ENCODE results near the gene SYT8.
A peak's percentile ranks its signal among the peaks of the same experiment; 100 is the strongest.
"Not testable (repeated sequence)": the region's sequence is repeated elsewhere in the genome, so short reads cannot be mapped to it uniquely, and the experiment has no call there.

Gene SYT8

GRCh38 chr11:1834779-1835670 lies at the start of gene SYT8:
TSS of gene SYT8 (plus strand) at chr11:1834990. CDS start at chr11:1835106, 116 bp downstream.
- no peak for DNase-seq
- intact Hi-C loops (cut with DNase I), result loop anchor here (2.0 to 5.0 kb wide), 2 partner anchors 144 to 183 kb away; no protein-coding TSS in a partner anchor

- intact Hi-C loops (cut with DNase I), result no loop called here
Observed at GRCh38 chr11:1785749-1786413, 48.9 kb upstream of the SYT8 start.

GRCh38 chr11:1786466-1786865 lies 48.3 kb upstream of the SYT8 start:
- intact Hi-C loops (cut with DNase I), result no loop called here
- no peak for DNase-seq

More at GRCh38 chr11:1785749-1786413, 48.9 kb upstream of the SYT8 start:
- peak in 1 of 42 donors; percentile 28 for DNase-seq

GRCh38 chr11:1791912-1792311 lies 42.9 kb upstream of the SYT8 start:
- intact Hi-C loops (cut with DNase I), result no loop called here
- DNase-seq, result no peak

GRCh38 chr11:1792461-1792860 lies 42.3 kb upstream of the SYT8 start:
- intact Hi-C loops (cut with DNase I), result no loop called here
- no peak for DNase-seq

- no peak for DNase-seq
- intact Hi-C loops (cut with DNase I), result no loop called here
Observed at GRCh38 chr11:1793081-1793480, 41.7 kb upstream of the SYT8 start.

- intact Hi-C loops (cut with DNase I), result no loop called here
- no peak for DNase-seq
Observed at GRCh38 chr11:1796413-1797011, 38.3 kb upstream of the SYT8 start.

- DNase-seq, result no peak
- intact Hi-C loops (cut with DNase I), result no loop called here
Observed at GRCh38 chr11:1797391-1798125, 37.2 kb upstream of the SYT8 start.

- DNase-seq, result no peak
- intact Hi-C loops (cut with DNase I), result no loop called here
Observed at GRCh38 chr11:1803246-1803645, 31.5 kb upstream of the SYT8 start.

GRCh38 chr11:1803835-1804519 lies 30.8 kb upstream of the SYT8 start:
- DNase-seq; intact Hi-C loops (cut with DNase I): not testable (repeated sequence)

- DNase-seq, result no peak
Observed at GRCh38 chr11:1805525-1805924, 29.3 kb upstream of the SYT8 start.

GRCh38 chr11:1807264-1807995 lies 27.4 kb upstream of the SYT8 start:
- DNase-seq, result no peak
- intact Hi-C loops (cut with DNase I), result no loop called here

More at GRCh38 chr11:1805525-1805924, 29.3 kb upstream of the SYT8 start:
- intact Hi-C loops (cut with DNase I), result no loop called here

GRCh38 chr11:1810761-1811160 lies 24.0 kb upstream of the SYT8 start:
- intact Hi-C loops (cut with DNase I), result no loop called here
- no peak for DNase-seq

- no peak for DNase-seq
- intact Hi-C loops (cut with DNase I), result no loop called here
Observed at GRCh38 chr11:1812274-1812673, 22.5 kb upstream of the SYT8 start.

GRCh38 chr11:1812801-1813200 lies 22.0 kb upstream of the SYT8 start:
- no peak for DNase-seq
- intact Hi-C loops (cut with DNase I), result no loop called here

- DNase-seq; intact Hi-C loops (cut with DNase I): not testable (repeated sequence)
Observed at GRCh38 chr11:1813356-1813755, 21.4 kb upstream of the SYT8 start.

GRCh38 chr11:1814691-1815090 lies 20.1 kb upstream of the SYT8 start:
- intact Hi-C loops (cut with DNase I), result no loop called here
- peak in 1 of 42 donors; percentile 16 for DNase-seq

- peak in 2 of 42 donors; percentile 3 to 5 for DNase-seq
- intact Hi-C loops (cut with DNase I), result no loop called here
Observed at GRCh38 chr11:1815311-1815710, 19.5 kb upstream of the SYT8 start.
